Measurements from ENCODE around the gene OR2A2. TPM values are rescaled to one million over a fixed set of nuclear protein-coding genes. Genes with fewer than 3 reads are reported as not detected.
"Not testable (repeated sequence)": the region's sequence is repeated elsewhere in the genome, so short reads cannot be mapped to it uniquely, and the experiment has no call there.

The OR2A2 gene, protein sequence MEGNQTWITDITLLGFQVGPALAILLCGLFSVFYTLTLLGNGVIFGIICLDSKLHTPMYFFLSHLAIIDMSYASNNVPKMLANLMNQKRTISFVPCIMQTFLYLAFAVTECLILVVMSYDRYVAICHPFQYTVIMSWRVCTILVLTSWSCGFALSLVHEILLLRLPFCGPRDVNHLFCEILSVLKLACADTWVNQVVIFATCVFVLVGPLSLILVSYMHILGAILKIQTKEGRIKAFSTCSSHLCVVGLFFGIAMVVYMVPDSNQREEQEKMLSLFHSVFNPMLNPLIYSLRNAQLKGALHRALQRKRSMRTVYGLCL
- not detected in 2 replicates for total RNA-seq (2014; rRNA removed; shearing (Covaris generic))

DNA sequence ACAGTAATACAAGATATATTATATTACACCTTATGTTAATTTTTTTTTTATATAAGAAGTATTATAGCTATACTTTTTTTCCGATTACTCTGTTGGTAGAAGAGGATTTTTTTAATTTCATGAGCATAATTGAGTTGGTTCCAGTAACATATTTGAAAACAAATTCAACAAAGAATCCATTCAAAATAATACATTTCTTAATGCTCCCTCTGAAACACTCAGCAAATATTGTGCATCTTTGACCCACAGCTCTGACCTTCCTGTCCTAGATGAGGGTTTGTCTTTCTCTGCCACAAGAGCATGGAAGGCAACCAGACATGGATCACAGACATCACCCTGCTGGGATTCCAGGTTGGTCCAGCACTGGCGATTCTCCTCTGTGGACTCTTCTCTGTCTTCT, at the start of gene OR2A2:
TSS of gene OR2A2 (plus strand) at position 301 of the 400 bp plus-strand sequence. CDS start at position 301, 0 bp downstream.
- no peak for DNase-seq (ENCODE audit: low spot score)

DNA sequence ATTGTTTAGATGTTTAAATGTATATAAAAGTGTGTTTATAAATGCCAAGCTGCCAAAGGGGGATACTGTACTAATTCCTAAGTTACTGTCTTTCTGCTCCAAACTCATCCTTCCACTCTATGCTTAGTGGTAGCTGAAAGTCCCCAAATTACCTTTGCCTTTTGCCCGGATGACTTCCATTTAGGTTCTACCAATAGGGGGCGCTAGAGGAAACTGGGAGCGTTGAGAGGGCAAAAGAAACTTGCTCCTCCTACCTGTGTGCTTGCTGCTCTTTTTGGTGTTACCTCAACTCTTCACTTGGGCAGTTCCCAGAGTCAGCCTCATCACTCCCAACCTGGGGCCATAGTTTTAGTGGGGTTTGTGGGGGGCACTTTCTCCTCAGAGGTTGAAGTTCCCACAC, 45.7 kb upstream of the OR2A2 start:
- no peak for DNase-seq (ENCODE audit: low spot score)

DNA sequence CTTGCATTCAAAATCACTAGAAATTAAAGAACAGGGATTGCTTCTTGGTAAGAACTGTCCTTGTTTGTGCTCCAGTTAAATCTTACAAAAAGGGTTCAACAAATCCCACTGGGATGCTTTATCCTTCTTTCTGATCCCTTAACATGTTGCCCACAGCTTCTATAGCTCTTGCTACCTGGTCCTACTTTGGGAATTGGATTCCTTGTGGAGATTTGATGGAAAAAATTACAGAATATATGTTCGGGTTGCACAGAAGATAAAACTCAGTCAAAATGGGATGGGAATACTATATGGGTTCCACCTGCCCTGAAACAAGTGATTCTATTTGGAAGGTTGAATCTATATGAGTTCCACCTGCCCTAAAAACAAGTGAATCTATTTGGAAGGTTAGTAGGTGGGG, 39.9 kb upstream of the OR2A2 start, which contains the start of gene OR2A25:
TSS of gene OR2A25 (plus strand) at position 301 of the 400 bp plus-strand sequence. CDS start 4,409 bp downstream, outside the sequence.
- DNase-seq (ENCODE audit: low spot score) = no peak

DNA sequence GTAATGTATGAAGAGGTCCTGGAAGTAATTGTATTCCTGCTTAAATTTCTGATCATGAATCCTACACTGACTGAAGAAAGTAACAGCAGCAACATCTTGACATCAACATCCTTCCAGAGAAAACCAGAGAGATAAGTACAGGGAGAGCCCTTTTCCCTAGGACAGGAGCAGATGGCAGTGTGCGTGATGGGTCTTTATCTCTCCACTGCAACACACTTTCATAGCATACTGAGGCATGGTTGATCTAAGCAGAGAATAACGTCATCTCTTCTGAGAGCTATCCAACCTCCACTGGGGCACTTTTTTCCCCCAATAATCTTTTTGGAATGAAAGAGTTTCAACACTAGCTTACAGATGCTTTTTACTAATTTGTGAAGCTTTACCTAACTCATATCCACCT, 39.4 kb upstream of the OR2A2 start:
- DNase-seq (ENCODE audit: low spot score) = no peak

DNA sequence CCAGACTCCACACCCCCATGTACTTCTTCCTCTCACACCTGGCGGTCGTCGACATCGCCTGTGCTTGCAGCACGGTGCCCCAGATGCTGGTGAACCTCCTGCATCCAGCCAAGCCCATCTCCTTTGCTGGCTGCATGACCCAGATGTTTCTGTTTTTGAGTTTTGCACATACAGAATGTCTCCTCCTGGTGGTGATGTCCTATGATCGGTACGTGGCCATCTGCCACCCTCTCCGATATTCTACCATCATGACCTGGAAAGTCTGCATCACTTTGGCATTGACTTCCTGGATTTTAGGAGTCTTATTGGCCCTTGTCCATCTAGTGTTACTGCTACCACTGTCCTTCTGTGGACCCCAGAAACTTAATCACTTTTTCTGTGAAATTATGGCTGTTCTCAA, 35.0 kb upstream of the OR2A2 start:
- no peak for DNase-seq (ENCODE audit: low spot score)

DNA sequence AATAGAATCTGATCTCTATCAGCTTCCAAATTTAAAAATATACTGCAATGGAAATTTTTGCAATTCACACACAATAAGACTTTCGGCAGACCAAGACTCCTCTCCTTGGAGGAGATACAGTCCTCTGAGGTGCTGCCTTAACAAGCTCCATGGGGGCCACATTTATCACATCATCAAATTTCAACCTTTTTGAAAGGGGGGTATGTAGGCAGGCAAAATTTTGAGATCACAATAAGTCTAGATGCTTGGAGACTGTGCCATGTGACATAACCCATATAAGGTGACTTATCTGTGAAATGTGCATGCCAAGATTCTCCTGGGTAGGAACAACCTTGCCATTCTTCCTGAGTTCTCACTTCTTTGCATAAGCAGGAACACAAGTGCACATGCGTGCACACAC, 23.4 kb upstream of the OR2A2 start, which contains the start of gene OR2A12:
TSS of gene OR2A12 (plus strand) at position 301 of the 400 bp plus-strand sequence. CDS start 8,830 bp downstream, outside the sequence.
- no peak for DNase-seq (ENCODE audit: low spot score)

DNA sequence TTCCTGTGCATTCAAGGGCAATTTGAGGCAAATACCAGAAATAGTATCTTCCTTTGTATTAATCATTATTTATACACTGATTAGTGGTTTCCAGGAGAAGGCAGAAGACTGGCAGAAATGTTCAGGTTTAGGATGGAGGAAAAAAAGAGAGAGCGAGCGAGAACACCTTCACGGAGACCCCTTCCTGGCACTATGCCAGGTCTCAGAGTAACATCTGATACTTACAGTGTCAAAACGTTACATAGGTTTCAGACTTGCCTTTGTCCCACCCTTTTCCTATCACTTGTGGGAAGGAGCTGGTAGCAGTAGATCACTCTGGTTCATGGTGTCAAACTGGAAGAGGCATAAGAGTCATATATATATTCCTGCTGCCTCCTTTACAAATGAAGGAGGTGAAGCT, 22.7 kb upstream of the OR2A2 start:
- DNase-seq (ENCODE audit: low spot score) = no peak

DNA sequence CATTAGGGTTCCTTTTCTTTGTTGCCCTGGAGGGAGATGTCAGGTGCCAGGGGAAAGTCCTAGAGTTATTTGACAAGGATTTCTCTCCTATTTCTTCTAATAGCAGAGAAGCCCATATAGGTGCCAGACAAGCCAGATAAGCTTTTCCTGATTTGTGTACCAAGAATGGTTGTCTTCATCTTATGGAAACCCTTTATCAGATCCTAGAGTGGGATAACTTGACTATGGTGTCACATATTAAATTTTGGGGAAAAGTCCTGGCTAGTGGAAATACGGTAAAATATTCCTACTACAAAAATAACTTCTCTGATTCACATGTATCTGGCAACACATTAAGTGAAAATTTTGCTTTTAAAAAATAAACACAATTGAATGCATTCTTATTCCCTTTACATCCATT, 22.2 kb upstream of the OR2A2 start:
- DNase-seq (ENCODE audit: low spot score) = no peak

DNA sequence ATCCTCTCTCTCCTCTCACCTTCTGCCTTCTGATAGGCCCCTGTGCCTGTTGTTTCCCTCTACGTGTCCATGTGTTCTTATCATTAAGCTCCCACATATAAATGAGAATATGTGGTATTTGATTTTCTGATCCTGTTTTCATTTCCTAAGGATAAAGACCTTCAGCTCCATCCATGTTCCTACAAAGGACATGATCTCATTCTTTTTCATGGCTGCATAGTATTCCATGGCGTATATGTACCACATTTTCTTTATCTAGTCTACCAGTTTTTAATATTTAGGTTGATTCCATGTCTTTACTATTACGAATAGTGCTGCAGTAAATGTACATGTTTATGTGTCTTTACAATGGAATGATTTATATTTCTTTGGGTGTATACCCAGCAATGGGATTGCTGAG, 18.7 kb upstream of the OR2A2 start:
- DNase-seq (ENCODE audit: low spot score) = no peak

DNA sequence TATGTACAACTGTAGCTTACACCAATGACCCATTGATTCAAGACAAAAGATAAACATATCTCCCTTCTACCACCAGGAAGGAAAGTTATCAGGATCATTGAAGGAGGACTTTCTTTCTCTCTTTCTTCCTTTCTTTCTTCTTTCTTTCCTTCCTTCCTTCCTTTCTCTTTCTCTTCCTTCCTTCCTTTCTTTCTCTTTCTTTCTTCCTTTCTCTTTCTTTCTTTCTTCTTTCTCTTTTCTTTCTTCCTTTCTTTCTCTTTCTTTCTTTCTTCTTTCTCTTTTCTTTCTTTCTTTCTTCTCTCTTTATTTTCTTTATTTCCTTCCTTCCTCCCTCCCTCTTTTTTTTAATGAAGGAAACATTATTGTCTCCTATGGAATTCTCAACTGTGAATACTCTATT, 10.6 kb upstream of the OR2A2 start:
- DNase-seq (ENCODE audit: low spot score) = no peak

DNA sequence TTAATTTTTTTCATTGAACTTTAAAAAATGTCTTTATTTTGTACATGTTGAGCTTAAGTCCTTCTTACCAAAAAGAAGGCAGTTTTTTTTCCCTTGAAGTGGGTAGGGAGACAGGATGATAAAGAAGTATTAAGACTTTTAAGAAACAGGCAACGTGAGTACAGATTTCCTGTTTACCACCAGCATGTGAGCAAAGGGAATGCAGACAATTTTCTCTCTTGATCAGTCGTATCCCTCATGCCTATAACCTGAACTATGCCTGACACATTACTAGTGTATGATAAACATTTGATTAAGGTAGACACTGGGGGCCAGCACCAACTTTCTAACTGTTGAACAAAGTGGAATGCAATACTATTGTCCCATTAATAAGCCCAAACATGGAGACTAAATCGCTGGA, 8.8 kb upstream of the OR2A2 start:
- DNase-seq (ENCODE audit: low spot score) = no peak

DNA sequence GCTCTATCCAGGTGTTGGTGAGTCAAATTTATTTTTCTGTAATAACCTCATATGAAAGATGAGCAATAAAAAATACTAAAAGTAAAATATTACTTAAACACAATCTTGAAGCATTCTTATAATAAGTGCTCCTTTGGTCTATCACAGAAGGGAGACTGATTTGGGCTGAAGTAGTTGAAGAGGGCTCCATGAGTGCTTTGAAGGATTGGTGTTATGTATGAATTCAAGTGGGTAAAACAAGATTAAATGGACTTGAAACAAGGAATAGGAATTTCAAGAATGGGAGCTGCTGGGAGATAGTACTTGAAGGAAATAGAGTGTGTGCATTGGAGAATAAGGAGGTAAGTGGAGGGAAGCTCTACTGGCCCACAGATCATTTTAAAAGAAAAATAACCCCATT, 7.3 kb upstream of the OR2A2 start:
- DNase-seq (ENCODE audit: low spot score) = no peak

DNA sequence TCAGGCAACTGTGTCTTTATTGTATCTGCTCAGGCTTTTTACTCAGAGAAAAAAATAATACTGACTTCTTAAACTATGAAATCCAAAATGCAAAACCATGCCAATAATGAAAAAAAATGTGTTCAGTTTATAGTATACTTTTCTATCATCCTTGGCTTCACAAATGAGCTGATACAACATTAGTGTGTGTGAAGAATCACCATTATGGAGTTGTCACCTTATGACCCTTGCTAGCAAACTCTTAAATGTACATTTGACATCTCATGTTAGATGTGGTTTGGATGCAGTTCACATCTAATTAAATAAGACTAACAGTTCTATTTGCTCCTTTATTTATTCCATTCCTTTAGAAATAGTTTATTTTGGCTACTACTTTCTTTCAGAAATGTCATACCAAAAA, 4.2 kb upstream of the OR2A2 start:
- DNase-seq (ENCODE audit: low spot score) = no peak

DNA sequence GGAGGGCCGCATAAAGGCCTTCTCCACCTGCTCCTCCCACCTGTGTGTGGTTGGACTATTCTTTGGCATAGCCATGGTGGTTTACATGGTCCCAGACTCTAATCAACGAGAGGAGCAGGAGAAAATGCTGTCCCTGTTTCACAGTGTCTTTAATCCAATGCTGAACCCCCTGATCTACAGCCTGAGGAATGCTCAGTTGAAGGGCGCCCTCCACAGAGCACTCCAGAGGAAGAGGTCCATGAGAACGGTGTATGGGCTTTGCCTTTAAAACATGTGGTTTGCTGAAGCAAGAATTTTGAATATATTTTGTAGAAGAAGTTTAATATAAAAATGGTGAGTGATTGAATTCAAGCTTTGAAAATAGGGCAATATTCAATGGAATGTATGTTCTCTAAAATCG, 889 bp downstream of the OR2A2 start:
- DNase-seq (ENCODE audit: low spot score) = no peak

DNA sequence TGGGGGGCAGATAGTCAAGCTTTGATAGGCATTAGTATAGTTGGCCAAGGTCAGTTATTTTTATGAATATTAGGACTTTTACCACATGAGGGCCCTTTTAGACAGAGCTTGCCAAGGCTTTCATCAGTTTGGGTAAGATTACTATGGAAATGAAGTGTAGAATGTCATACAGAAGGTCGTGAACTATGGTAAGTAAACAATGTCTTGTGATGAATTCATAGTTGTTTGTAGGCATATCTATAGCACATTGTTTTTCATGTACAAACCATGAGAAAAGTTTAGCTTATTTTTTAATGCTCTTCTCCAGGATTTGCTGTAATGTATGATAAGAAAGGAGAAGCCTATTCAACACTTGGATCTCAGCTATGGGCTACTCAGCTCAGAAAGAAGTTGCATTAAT, 4.3 kb downstream of the OR2A2 start:
- no peak for DNase-seq (ENCODE audit: low spot score)

DNA sequence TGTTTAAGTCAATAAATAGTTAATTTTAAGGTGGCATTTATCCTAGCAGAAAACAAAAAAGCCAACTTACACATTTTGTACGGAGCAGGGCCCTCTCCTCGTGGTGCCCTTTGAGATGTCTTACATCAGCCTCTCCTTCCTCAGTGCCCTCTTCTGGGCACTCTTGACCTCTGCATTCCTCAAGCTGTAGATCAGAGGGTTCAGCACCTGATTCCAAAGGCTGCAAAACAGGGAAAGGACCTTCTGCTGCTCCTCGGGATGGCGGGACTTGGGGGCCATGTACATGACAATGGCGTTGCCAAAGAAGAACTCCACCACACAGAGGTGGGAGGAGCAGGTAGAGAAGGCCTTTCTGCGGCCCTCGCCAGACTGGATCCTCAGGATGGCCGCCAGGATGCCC, 9.0 kb downstream of the OR2A2 start:
- no peak for DNase-seq (ENCODE audit: low spot score)

DNA sequence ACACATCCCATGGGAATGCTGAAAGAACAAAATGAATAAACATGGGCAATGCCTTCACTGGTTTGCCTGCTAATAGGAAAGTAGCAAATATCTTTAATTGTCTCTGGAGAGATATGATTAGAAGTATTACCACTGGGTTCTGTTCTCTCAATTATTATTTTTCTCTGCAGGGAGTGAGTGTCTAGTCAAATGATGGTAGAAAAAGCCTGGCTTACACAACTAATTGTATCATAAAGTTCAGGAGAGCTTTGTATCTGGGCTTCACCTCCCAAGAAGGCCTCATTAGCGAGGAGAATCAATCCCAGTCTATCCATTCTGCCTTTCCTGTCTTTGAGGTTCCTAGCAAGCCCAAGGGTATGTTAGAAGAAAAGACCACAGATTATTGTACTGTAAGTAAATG, 13.5 kb downstream of the OR2A2 start, which contains the start of gene OR2A14:
TSS of gene OR2A14 (plus strand) at position 301 of the 400 bp plus-strand sequence. CDS start 5,937 bp downstream, outside the sequence.
- DNase-seq (ENCODE audit: low spot score) = no peak

DNA sequence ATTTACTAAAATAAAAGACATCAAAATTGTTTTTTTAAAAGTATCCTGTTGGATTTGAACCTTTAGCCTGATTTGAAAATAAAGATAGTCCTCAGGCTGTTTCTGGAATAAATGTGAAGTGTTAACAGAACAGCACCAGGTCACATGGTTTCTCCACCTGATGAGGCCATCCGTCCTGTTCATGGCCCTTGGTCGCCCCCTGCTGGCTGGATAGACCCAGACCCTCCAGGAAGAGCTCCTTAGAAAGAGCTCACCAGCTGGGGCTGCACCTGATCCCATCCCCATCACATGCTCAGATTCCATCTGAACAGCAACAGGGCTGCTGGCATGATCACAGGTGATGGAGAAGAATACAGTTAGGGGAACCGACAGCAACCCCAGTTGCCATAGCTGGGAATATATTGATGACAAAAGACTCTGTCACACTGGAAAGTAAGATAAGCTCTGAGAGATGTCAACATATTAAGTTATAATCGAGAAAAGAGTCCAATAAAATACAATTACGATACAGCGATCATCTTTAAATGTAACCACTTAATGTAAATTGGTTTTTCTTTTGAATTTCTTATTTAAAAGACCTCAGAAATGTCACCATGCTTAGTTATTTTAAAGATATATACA, 18.4 kb downstream of the OR2A2 start:
- DNase-seq (ENCODE audit: low spot score) = peak; percentile 92

DNA sequence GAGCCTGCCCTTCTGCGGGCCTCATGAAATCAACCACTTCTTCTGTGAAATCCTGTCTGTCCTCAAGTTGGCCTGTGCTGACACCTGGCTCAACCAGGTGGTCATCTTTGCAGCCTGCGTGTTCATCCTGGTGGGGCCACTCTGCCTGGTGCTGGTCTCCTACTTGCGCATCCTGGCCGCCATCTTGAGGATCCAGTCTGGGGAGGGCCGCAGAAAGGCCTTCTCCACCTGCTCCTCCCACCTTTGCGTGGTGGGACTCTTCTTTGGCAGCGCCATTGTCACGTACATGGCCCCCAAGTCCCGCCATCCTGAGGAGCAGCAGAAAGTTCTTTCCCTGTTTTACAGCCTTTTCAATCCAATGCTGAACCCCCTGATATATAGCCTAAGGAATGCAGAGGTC, 20.2 kb downstream of the OR2A2 start:
- not testable (repeated sequence) for DNase-seq (ENCODE audit: low spot score)

DNA sequence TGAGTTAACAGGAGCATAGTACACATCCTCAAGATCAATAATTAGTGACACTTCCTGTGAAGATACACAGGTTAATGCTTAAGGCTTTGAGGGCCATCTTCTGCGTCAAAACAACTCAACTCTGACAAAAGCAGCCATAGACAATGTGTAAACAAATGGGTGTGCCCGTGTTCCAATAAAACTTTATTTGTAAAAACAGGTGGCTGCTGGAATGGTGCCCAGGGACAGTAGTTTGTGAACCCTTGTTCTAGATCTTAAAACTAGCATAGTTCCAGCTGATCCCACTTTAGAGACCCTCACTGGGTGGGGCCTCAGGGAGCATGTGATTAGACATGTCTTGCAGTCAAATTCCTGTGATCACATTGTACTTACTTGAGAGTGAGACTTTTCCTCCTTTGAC, 21.3 kb downstream of the OR2A2 start:
- DNase-seq (ENCODE audit: low spot score) = no peak

DNA sequence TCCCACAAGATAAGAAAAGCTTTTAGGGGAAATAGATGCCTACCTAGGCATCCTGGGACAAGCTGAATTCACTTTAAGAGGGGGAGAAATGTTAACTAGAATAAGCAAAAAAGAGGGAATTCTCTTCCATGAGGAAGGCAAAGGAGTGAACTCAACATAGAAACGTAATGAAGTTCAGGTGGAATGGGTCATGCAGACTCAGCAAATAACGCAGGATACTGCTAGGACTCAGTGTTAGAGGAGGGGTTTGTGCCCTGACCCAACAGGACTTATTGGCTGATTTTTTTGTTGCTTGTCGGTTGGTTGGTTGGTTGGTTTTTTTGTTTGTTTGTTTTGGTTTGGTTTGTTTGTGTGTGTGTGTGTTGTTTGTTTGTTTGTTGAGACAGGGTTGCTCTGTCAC, 22.9 kb downstream of the OR2A2 start:
- no peak for DNase-seq (ENCODE audit: low spot score)

DNA sequence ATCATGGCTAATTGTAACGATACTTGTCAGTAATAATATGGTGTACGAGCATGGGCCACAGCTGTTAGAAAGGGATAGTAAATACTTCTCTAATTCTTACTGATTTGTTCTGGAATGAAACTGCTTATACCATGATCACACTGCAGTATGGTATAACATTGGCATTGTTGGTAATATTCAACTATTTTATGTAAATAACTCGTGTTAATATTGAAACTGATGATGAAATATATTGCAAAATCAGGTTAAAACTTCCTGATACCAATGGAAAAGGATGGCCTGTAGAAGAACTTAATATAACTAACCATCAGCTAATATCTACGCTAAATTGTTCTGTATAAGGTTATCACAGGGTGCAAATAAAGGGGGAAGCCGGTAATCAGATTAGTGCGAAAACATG, 23.9 kb downstream of the OR2A2 start:
- no peak for DNase-seq (ENCODE audit: low spot score)

DNA sequence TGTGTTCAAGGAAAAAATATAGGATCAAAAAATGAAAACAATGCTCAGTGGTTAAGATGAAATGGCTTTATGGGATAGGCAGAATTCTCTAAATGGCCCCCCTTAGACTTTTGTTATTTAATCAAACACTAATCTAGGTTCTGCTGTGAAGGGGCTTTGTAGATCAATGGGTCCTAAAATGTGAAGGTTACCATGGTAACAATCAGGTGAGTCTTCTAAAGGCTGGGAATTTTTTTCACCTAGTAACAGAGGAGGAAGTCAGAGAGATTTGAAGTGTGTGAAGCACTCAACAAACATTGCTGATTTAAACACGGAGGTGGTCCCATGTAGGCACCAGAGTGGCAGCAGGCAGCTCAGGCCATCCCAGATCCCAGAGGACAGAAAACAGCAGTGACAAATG, 24.7 kb downstream of the OR2A2 start:
- no peak for DNase-seq (ENCODE audit: low spot score)

Measured in HT-29 (cell line).